ENCODE measurements around the gene ZNF25. TPM values are rescaled to one million over a fixed set of nuclear protein-coding genes. Genes with fewer than 3 reads are reported as not detected.
"Not testable (repeated sequence)": the region's sequence is repeated elsewhere in the genome, so short reads cannot be mapped to it uniquely, and the experiment has no call there.

Gene ZNF25
- polyA plus RNA-seq, 1 donor (not counting 4 experiments of a cell fraction or from before 2014, with no cell fraction given), result 2.7 TPM

DNA sequence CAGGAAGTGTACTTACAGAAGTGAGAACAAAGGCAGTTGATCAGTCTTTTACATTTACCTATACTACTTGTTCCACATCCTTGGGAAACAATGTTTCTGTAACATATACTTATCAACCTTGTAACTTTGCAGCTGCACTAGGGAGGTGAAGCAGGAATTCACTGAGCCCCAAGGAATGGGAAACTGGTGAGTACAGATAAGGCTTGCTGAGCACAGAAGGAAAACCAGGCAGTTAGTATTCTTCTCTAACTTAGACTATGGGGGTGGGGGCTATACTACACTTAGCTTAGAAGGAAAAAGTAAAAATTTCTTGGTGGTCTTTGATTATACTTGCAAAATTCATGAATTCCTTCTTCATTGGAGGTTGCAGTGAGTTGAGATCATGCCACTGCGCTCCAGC, 27.1 kb upstream of the ZNF25 start:
- no peaks in the 10 kb centered on the region for H4K20me1 ChIP-seq (ENCODE audit: control insufficient read depth, extremely low read depth, insufficient read depth, low read length)
- H3K4me1 ChIP-seq (ENCODE audit: control insufficient read depth, extremely low read depth, insufficient read depth, low read length), result peaks cover 3% of the 10 kb centered on the region
- DNase-seq (ENCODE audit: low read depth, low spot score) (no peak), FAIRE-seq (no peak)
- no peak overlapping the region for H3K9ac ChIP-seq (ENCODE audit: control insufficient read depth, extremely low read depth, insufficient read depth, low read length)
- TF ChIP-seq EZH2 (IDR thresholded peaks at IDR 0.05; ENCODE audit: low read length), result no peak
- TF ChIP-seq, protein P1, sequence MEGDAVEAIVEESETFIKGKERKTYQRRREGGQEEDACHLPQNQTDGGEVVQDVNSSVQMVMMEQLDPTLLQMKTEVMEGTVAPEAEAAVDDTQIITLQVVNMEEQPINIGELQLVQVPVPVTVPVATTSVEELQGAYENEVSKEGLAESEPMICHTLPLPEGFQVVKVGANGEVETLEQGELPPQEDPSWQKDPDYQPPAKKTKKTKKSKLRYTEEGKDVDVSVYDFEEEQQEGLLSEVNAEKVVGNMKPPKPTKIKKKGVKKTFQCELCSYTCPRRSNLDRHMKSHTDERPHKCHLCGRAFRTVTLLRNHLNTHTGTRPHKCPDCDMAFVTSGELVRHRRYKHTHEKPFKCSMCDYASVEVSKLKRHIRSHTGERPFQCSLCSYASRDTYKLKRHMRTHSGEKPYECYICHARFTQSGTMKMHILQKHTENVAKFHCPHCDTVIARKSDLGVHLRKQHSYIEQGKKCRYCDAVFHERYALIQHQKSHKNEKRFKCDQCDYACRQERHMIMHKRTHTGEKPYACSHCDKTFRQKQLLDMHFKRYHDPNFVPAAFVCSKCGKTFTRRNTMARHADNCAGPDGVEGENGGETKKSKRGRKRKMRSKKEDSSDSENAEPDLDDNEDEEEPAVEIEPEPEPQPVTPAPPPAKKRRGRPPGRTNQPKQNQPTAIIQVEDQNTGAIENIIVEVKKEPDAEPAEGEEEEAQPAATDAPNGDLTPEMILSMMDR (optimal IDR thresholded peaks at IDR 0.05 in 1 of 3, IDR thresholded peaks at IDR 0.05 in 1 of 3, conservative IDR thresholded peaks at IDR 0.05 in 1 of 3; ENCODE audit: extremely low read depth in 1 of 3, insufficient read depth in 2 of 3, low read length in 3 of 3), result no peak
- H3K27me3 ChIP-seq (ENCODE audit: control insufficient read depth, extremely low read depth, insufficient read depth, low read length), result no peaks in the 10 kb centered on the region
- H3K36me3 ChIP-seq (ENCODE audit: control insufficient read depth in 2 of 2, extremely low read depth in 1 of 2, insufficient read depth in 2 of 2, low read length in 2 of 2), result no peaks in the 10 kb centered on the region
- no peaks in the 10 kb centered on the region for H3K79me2 ChIP-seq (ENCODE audit: control insufficient read depth, insufficient read depth, low read length)
- no peak overlapping the region for H3K4me3 ChIP-seq (ENCODE audit: control insufficient read depth in 2 of 3, extremely low read depth in 1 of 3, insufficient read depth in 2 of 3, low read depth in 1 of 3, low read length in 3 of 3)
- no peaks in the 10 kb centered on the region for H3K9me3 ChIP-seq (ENCODE audit: control insufficient read depth, low read depth, low read length)
- no peak overlapping the region for H3K27ac ChIP-seq (ENCODE audit: control insufficient read depth, insufficient read depth, low read length)
- dilution Hi-C loops (cut with MboI; ENCODE audit: extremely low pct_ligation_motif_present, low sequenced_read_pairs), result no loop called here
- no peaks in the 10 kb centered on the region for H3K9me1 ChIP-seq (ENCODE audit: control insufficient read depth, extremely low read depth, insufficient read depth, low read length)
- no peak overlapping the region for H3K4me2 ChIP-seq (ENCODE audit: control insufficient read depth, extremely low read depth, insufficient read depth, low read depth, low read length)
- no peak overlapping the region for H2AFZ ChIP-seq (ENCODE audit: control insufficient read depth, low read length)

DNA sequence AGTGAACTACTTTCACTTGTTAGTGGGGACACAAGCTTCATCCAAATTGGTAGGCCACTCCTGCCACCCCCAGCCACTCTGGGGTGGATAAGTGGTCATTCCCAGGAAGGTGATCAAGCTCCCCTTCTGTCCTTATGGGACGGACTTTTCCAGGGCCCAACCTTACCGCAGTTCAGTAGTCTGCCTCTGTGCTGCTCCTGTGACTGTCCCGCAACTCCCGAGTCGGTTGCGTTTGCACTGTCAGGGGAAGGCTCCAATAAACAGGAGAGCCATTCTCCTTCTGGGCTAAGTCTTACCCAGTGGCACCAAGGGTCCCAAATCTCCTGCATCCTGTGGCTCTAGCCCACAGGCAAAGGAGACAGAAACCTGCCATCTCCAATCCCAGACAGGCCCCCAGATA, 26.6 kb upstream of the ZNF25 start:
- Histone ChIP-seq H3K9ac (ENCODE audit: control insufficient read depth, extremely low read depth, insufficient read depth, low read length) (no peak overlapping the region), H3K9me1 (ENCODE audit: control insufficient read depth, extremely low read depth, insufficient read depth, low read length) (no peaks in the 10 kb centered on the region), H3K36me3 (ENCODE audit: control insufficient read depth in 2 of 2, extremely low read depth in 1 of 2, insufficient read depth in 2 of 2, low read length in 2 of 2) (no peaks in the 10 kb centered on the region), H3K4me2 (ENCODE audit: control insufficient read depth, extremely low read depth, insufficient read depth, low read depth, low read length) (no peak overlapping the region), H3K4me3 (ENCODE audit: control insufficient read depth in 2 of 3, extremely low read depth in 1 of 3, insufficient read depth in 2 of 3, low read depth in 1 of 3, low read length in 3 of 3) (no peak overlapping the region), H4K20me1 (ENCODE audit: control insufficient read depth, extremely low read depth, insufficient read depth, low read length) (no peaks in the 10 kb centered on the region), H3K27me3 (ENCODE audit: control insufficient read depth, extremely low read depth, insufficient read depth, low read length) (no peaks in the 10 kb centered on the region), H3K27ac (ENCODE audit: control insufficient read depth, insufficient read depth, low read length) (no peak overlapping the region), H3K79me2 (ENCODE audit: control insufficient read depth, insufficient read depth, low read length) (no peaks in the 10 kb centered on the region), H2AFZ (ENCODE audit: control insufficient read depth, low read length) (no peak overlapping the region), H3K9me3 (ENCODE audit: control insufficient read depth, low read depth, low read length) (no peaks in the 10 kb centered on the region), H3K4me1 (ENCODE audit: control insufficient read depth, extremely low read depth, insufficient read depth, low read length) (peaks cover 3% of the 10 kb centered on the region)
- TF ChIP-seq, protein P1 (optimal IDR thresholded peaks at IDR 0.05 in 1 of 3, IDR thresholded peaks at IDR 0.05 in 1 of 3, conservative IDR thresholded peaks at IDR 0.05 in 1 of 3; ENCODE audit: extremely low read depth in 1 of 3, insufficient read depth in 2 of 3, low read length in 3 of 3), result no peak
- no peak for TF ChIP-seq EZH2 (IDR thresholded peaks at IDR 0.05; ENCODE audit: low read length)
- no peak for DNase-seq (ENCODE audit: low read depth, low spot score)
- dilution Hi-C loops (cut with MboI; ENCODE audit: extremely low pct_ligation_motif_present, low sequenced_read_pairs), result no loop called here
- FAIRE-seq, result no peak

DNA sequence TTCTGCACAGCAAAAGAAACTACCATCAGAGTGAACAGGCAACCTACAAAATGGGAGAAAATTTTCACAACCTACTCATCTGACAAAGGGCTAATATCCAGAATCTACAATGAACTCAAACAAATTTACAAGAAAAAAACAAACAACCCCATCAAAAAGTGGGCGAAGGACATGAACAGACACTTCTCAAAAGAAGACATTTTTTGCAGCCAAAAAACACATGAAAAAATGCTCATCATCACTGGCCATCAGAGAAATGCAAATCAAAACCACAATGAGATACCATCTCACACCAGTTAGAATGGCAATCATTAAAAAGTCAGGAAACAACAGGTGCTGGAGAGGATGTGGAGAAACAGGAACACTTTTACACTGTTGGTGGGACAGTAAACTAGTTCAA, 24.0 kb upstream of the ZNF25 start:
- H3K9me3 ChIP-seq (ENCODE audit: control insufficient read depth, low read depth, low read length); FAIRE-seq; H3K79me2 ChIP-seq (ENCODE audit: control insufficient read depth, insufficient read depth, low read length); H3K9ac ChIP-seq (ENCODE audit: control insufficient read depth, extremely low read depth, insufficient read depth, low read length); H4K20me1 ChIP-seq (ENCODE audit: control insufficient read depth, extremely low read depth, insufficient read depth, low read length); H3K9me1 ChIP-seq (ENCODE audit: control insufficient read depth, extremely low read depth, insufficient read depth, low read length); H3K4me3 ChIP-seq (ENCODE audit: control insufficient read depth in 2 of 3, extremely low read depth in 1 of 3, insufficient read depth in 2 of 3, low read depth in 1 of 3, low read length in 3 of 3); H3K27me3 ChIP-seq (ENCODE audit: control insufficient read depth, extremely low read depth, insufficient read depth, low read length); H3K4me2 ChIP-seq (ENCODE audit: control insufficient read depth, extremely low read depth, insufficient read depth, low read depth, low read length); H3K4me1 ChIP-seq (ENCODE audit: control insufficient read depth, extremely low read depth, insufficient read depth, low read length); DNase-seq (ENCODE audit: low read depth, low spot score); H3K27ac ChIP-seq (ENCODE audit: control insufficient read depth, insufficient read depth, low read length); H2AFZ ChIP-seq (ENCODE audit: control insufficient read depth, low read length); H3K36me3 ChIP-seq (ENCODE audit: control insufficient read depth in 2 of 2, extremely low read depth in 1 of 2, insufficient read depth in 2 of 2, low read length in 2 of 2); dilution Hi-C loops (cut with MboI; ENCODE audit: extremely low pct_ligation_motif_present, low sequenced_read_pairs): not testable (repeated sequence)

DNA sequence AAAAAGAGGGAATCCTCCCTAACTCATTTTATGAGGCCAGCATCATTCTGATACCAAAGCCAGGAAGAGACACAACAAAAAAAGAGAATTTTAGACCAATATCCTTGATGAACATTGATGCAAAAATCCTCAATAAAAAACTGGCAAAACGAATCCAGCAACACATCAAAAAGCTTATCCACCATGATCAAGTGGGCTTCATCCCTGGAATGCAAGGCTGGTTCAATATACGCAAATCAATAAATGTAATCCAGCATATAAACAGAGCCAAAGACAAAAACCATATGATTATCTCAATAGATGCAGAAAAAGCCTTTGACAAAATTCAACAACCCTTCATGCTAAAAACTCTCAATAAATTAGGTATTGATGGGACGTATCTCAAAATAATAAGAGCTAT, 22.5 kb upstream of the ZNF25 start:
- H3K4me2 ChIP-seq (ENCODE audit: control insufficient read depth, extremely low read depth, insufficient read depth, low read depth, low read length); H3K9ac ChIP-seq (ENCODE audit: control insufficient read depth, extremely low read depth, insufficient read depth, low read length); H3K9me1 ChIP-seq (ENCODE audit: control insufficient read depth, extremely low read depth, insufficient read depth, low read length); H2AFZ ChIP-seq (ENCODE audit: control insufficient read depth, low read length); H3K4me3 ChIP-seq (ENCODE audit: control insufficient read depth in 2 of 3, extremely low read depth in 1 of 3, insufficient read depth in 2 of 3, low read depth in 1 of 3, low read length in 3 of 3); H3K9me3 ChIP-seq (ENCODE audit: control insufficient read depth, low read depth, low read length); H3K4me1 ChIP-seq (ENCODE audit: control insufficient read depth, extremely low read depth, insufficient read depth, low read length); H3K27me3 ChIP-seq (ENCODE audit: control insufficient read depth, extremely low read depth, insufficient read depth, low read length); dilution Hi-C loops (cut with MboI; ENCODE audit: extremely low pct_ligation_motif_present, low sequenced_read_pairs); H3K36me3 ChIP-seq (ENCODE audit: control insufficient read depth in 2 of 2, extremely low read depth in 1 of 2, insufficient read depth in 2 of 2, low read length in 2 of 2); H4K20me1 ChIP-seq (ENCODE audit: control insufficient read depth, extremely low read depth, insufficient read depth, low read length); H3K27ac ChIP-seq (ENCODE audit: control insufficient read depth, insufficient read depth, low read length); FAIRE-seq; DNase-seq (ENCODE audit: low read depth, low spot score); H3K79me2 ChIP-seq (ENCODE audit: control insufficient read depth, insufficient read depth, low read length): not testable (repeated sequence)

Measured in keratinocyte (primary cell).